Activated T-cell treated with anti-CD3 and anti-CD28 coated beads for 4 hours (primary cell): ENCODE data around the gene KRT6B.

Experiments
- DNase-seq: peaks from one replicate; pipeline ENCODE4 v3.0.0-alpha.2; 2020

Gene KRT6B

GRCh38 chr12:52435659-52435999 is 16.3 kb downstream of the KRT6B start:
- no peak for DNase-seq

- no peak for DNase-seq
Measured at GRCh38 chr12:52434760-52435530, 17.0 kb downstream of the KRT6B start.

GRCh38 chr12:52434081-52434733 is 17.7 kb downstream of the KRT6B start, which contains the start of gene KRT75:
KRT75 (minus strand) TSS chr12:52434371; CDS start chr12:52434304, 67 bp downstream.
- no peak for DNase-seq

GRCh38 chr12:52433501-52434080 is 18.4 kb downstream of the KRT6B start:
- no peak for DNase-seq

GRCh38 chr12:52432559-52433207 is 19.3 kb downstream of the KRT6B start:
- no peak for DNase-seq

GRCh38 chr12:52428121-52428520 is 23.8 kb downstream of the KRT6B start:
- DNase-seq = no peak

- DNase-seq = no peak
Measured at GRCh38 chr12:52427083-52427482, 24.9 kb downstream of the KRT6B start.

GRCh38 chr12:52426034-52426433 is 25.9 kb downstream of the KRT6B start:
- DNase-seq = no peak

GRCh38 chr12:52425466-52425865 is 26.5 kb downstream of the KRT6B start:
- no peak for DNase-seq

GRCh38 chr12:52423661-52424500 is 28.1 kb downstream of the KRT6B start:
- DNase-seq = no peak

GRCh38 chr12:52423035-52423434 is 28.9 kb downstream of the KRT6B start:
- no peak for DNase-seq

- DNase-seq = no peak
Measured at GRCh38 chr12:52419656-52420055, 32.3 kb downstream of the KRT6B start.

- DNase-seq = no peak
Measured at GRCh38 chr12:52418576-52419110, 33.3 kb downstream of the KRT6B start.

GRCh38 chr12:52417740-52418139 is 34.2 kb downstream of the KRT6B start:
- DNase-seq = no peak

- DNase-seq = no peak
Measured at GRCh38 chr12:52416795-52417194, 35.2 kb downstream of the KRT6B start.

GRCh38 chr12:52415870-52416750 is 35.8 kb downstream of the KRT6B start:
- DNase-seq = no peak

- DNase-seq = no peak
Measured at GRCh38 chr12:52414936-52415335, 37.0 kb downstream of the KRT6B start.

GRCh38 chr12:52413782-52414345 is 38.1 kb downstream of the KRT6B start:
- no peak for DNase-seq

- DNase-seq = no peak
Measured at GRCh38 chr12:52413202-52413601, 38.7 kb downstream of the KRT6B start.

GRCh38 chr12:52411815-52412214 is 40.1 kb downstream of the KRT6B start:
- no peak for DNase-seq
